HFF-Myc (cell line): ENCODE results near the gene ALDH4A1.
A peak's percentile ranks its signal among the peaks of the same experiment; 100 is the strongest.

Experiments
- DNase-seq: peaks from one replicate; pipeline ENCODE4 v3.0.0-alpha.2; 2011; ENCODE audit warnings: low read depth; ENCODE audit errors: extremely low read depth
- H3K4me3 ChIP-seq: replicated peaks from 2 replicates; pipeline ENCODE4 v1.5.1; 2011; ENCODE audit warnings: low read depth, mild to moderate bottlenecking, control low read depth, low read length
- CTCF ChIP-seq: IDR thresholded peaks from 2 replicates; pipeline ENCODE4 v1.5.1; 2012; ENCODE audit warnings: mild to moderate bottlenecking, low read depth, low read length, control low read depth; ENCODE audit errors: missing control alignments

The ALDH4A1 gene

DNA sequence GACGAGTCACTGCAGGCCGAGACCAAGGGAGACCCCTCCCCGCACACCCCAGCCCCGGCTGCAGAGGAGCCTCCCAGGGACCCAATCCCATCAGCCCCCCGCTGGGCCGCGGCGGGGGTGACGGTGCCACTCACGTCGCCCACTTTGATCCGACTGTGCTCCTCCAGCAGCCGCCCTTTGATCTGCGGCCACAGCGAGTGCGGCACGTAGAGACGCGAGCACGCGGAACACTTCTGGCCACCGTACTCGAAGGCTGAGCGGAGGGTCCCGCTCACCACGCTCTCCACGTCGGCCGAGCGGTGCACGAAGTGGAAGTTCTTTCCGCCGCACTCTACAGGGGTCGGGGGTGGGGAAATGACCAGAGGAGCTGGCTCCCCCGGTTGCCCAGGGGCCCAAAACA, 25.1 kb downstream of the ALDH4A1 start:
- TF ChIP-seq CTCF = no peak
- no peak overlapping the region for H3K4me3 ChIP-seq
- no peak for DNase-seq

DNA sequence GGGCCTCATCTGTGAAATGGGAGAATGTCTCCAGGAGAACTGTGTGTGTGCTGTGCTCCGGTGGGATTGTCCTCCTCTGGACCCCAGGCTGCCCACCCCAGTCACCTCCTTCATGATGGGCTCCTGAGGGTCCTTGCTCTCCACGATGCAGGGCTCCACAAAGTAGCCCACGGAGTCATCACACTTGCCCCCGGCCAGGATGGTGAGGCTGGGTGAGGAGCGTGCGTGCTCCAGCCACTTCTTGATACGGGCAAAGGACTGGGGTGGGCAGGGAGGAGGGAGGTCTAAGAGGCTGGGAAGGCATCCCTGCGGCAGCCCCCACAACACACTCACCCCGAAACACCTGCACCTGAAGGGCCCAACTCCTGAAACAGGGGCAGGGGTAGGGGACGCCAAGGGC, 26.1 kb downstream of the ALDH4A1 start:
- DNase-seq = no peak
- TF ChIP-seq CTCF = no peak
- no peak overlapping the region for H3K4me3 ChIP-seq

DNA sequence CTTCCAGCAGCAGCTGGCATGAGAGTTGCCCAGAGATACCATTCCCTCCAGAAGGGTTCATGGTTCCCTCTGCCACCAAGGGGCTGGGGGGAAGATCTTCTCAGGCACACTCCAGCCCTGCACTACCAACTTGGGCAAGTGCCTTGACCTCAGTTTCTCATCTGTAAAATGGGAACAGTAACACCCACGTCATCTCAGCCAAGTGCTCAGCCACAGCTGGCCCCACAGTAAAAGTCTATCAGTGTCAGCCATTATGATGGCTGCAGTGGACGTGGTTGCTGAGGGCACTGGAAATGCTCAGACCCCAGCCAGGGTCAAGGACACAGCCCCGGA, 26.6 kb downstream of the ALDH4A1 start:
- no peak for DNase-seq
- no peak overlapping the region for H3K4me3 ChIP-seq
- TF ChIP-seq CTCF = no peak

DNA sequence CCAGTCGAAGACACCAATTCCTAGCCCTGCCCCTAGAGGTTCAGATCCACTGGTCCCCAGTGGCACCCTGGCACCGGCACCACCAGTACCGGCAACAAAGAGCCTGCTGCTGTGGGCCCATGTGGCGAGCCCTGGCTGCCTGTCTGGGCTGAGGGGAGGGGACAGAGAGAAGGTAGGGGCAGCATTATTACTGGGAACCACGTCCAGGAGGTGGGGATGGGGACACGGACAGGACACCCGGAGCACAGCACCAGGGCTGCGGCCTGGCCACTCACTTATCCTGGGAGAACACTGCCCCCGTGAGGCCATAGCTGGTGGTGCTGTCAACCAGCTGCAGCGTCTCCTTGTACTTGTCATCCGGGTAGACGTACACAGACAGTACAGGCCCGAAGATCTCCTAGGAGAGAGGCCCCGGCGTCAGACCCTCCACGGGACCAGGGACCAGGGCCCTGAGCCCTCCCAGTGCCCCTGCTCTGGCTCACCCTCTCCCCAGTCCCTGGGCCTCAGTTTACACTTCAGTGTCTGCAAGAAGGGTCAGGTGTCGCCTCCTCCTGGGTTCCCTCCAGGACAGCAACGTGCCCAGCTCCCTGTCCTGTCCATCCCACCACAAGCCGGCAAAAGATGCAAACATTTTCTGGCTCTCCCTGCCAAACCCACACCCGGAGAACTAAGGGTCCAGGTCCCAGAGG, 27.1 kb downstream of the ALDH4A1 start:
- peak; percentile 93 for TF ChIP-seq CTCF
- peak; percentile 71 for DNase-seq
- no peak overlapping the region for H3K4me3 ChIP-seq

DNA sequence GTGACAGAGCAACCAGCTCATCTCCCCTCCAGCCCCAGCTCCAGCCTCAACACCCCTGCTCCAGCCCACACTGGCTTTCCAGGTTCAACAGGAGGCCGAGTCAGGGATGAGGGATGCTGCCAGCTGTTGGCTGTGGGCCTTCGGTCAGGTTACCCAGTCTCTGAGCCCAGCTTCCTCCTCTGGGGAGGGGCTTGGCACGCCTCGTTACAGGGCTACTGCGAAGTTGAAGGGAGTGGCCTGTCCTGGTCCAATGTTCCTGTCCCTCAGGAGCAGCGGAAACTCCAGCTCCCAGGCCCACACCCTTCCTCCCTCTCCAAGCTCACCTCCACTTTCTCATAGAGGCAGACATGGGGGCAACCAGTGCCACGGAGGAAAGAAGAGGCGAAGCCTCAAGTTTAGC, 27.8 kb downstream of the ALDH4A1 start:
- TF ChIP-seq CTCF = no peak
- no peak overlapping the region for H3K4me3 ChIP-seq
- DNase-seq = no peak

GRCh38 chr1:18874036-18874435, 28.3 kb downstream of the ALDH4A1 start:
- DNase-seq = no peak
- TF ChIP-seq CTCF = no peak
- no peak overlapping the region for H3K4me3 ChIP-seq

DNA sequence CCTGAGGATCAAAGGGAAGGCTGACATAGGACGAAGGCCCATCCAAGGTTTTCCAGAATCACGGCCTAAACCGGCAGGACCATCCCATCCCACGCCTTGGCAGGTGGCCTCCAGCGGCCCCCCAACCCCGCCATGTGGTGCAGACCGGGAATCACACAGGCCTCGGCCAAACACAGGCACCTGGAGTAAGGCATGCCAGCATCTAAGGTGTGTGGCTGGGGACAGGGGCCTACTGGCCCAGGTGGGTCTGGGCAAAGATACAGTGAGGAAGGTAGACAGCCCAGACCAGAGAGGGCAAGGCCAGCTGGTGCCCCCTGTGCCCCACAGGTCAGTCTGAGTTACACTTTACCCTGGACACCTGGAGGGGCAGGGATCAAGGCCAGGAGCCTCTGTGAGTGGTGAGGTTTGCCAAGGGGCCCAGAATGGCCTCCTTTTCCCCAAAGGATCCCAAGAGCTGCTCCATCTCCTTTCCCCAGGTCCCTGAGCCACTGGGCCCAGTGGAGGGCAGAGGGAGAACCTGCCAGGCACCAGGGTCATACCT, 30.2 kb downstream of the ALDH4A1 start:
- no peak for DNase-seq
- H3K4me3 ChIP-seq = no peak overlapping the region
- TF ChIP-seq CTCF = no peak
